K562 (cell line): ENCODE results near the gene CTTNBP2. TPM values are rescaled to one million over a fixed set of nuclear protein-coding genes. Genes with fewer than 3 reads are reported as not detected.

Experiments used
- ATAC-seq: fragments of 200-7000 bp; cut with Tn5 transposase; 3 replicates; pipeline ENCODE4 v1.9.1; 2020; ENCODE audit warnings: moderate library complexity
- BruUV-seq: library from RNA; stranded (reverse); fragments of 400-500 nt; replicated peaks from 2 replicates; lab custom pipeline; 2021; lab: Mats Ljungman, UMichigan
- CTCF ChIA-PET: fragments of 300-600 bp; formaldehyde crosslinking; extraction: SDS; loops from one replicate; lab custom pipeline; 2021; ENCODE audit warnings: low intra/inter-chr PET ratio; lab: Yijun Ruan, JAX
- POLR2A ChIA-PET: fragments of 300-600, 350-650 bp; sonication (Branson Sonifier 250); formaldehyde crosslinking; extraction: SDS; loops from one replicate; lab custom pipeline; 2021; ENCODE audit warnings: antibody characterized with exemption, inconsistent platforms; lab: Yijun Ruan, JAX
- DNase-seq, 4 experiments: peaks; one replicate each; pipeline versions ENCODE4 v3.0.0 to v3.0.0-alpha.2; 2011 to 2018; ENCODE audit warnings: low spot score in 3 of 4, mixed read lengths in 3 of 4; ENCODE audit errors: extremely low read depth in 1 of 4
- FAIRE-seq: peaks from 2 replicates; lab custom pipeline; 2011; peaks lifted over from hg19 to GRCh38; lab: Jason Lieb, UNC
- H2AFZ ChIP-seq: 2 replicates; pipeline ENCODE4 v1.6.0; 2011; ENCODE audit warnings: low read depth, low read length, control low read depth, inconsistent platforms
- H3K27ac ChIP-seq: fragments of 200-600 bp; 3 replicates; pipeline ENCODE4 v1.8.0; 2011; ENCODE audit warnings: low read depth, mild to moderate bottlenecking, control low read depth, inconsistent platforms, low read length, moderate library complexity, mixed read lengths; ENCODE audit errors: extremely low read depth
- H3K27me3 ChIP-seq, 2 experiments: fragments of 300-600 bp in 1 of 2; 2 replicates in 1 of 2; 3 replicates in 1 of 2; pipeline versions ENCODE4 v1.6.0 to v1.8.0; 2011; ENCODE audit warnings: inconsistent platforms in 2 of 2, low read length in 2 of 2, mild to moderate bottlenecking in 1 of 2, mixed read lengths in 1 of 2, moderate library complexity in 1 of 2; ENCODE audit not compliant: control insufficient read depth in 2 of 2, insufficient read depth in 2 of 2
- H3K36me3 ChIP-seq: fragments of 300-600 bp; 3 replicates; pipeline ENCODE4 v1.8.0; 2011; ENCODE audit warnings: mild to moderate bottlenecking, low read length, inconsistent platforms; ENCODE audit not compliant: control insufficient read depth, insufficient read depth
- H3K4me1 ChIP-seq, 2 experiments: fragments of 200-600 bp in 1 of 2; replicated peaks in 1 of 2; 2 replicates in 1 of 2; 3 replicates in 1 of 2; pipeline versions ENCODE4 v1.5.1 to v1.8.0; 2011; ENCODE audit warnings: inconsistent platforms in 2 of 2, low read length in 2 of 2, mild to moderate bottlenecking in 1 of 2, mixed read lengths in 1 of 2, moderate library complexity in 1 of 2; ENCODE audit not compliant: control insufficient read depth in 2 of 2, insufficient read depth in 2 of 2
- H3K4me2 ChIP-seq: 2 replicates; pipeline ENCODE4 v1.6.1; 2011; ENCODE audit warnings: low read length, control low read depth, inconsistent platforms, mixed read lengths; ENCODE audit not compliant: insufficient read depth
- H3K4me3 ChIP-seq: fragments of 200-600 bp; sonication (generic), shearing (Covaris generic); 2 replicates; pipeline ENCODE4 v1.5.1; 2016; ENCODE audit warnings: control low read depth, inconsistent platforms
- H3K79me2 ChIP-seq: fragments of 200-600 bp; 3 replicates; pipeline ENCODE4 v1.8.0; 2011; ENCODE audit warnings: low read length, inconsistent platforms; ENCODE audit not compliant: control insufficient read depth, insufficient read depth
- H3K9ac ChIP-seq, 2 experiments: 2 replicates each; pipeline versions ENCODE4 v1.6.0 to v1.6.1; 2011; ENCODE audit warnings: low read depth in 2 of 2, low read length in 2 of 2, control low read depth in 1 of 2, inconsistent platforms in 1 of 2, mild to moderate bottlenecking in 1 of 2, mixed read lengths in 1 of 2; ENCODE audit not compliant: insufficient read depth in 1 of 2
- H3K9me1 ChIP-seq: one replicate; pipeline ENCODE4 v1.6.0; 2011; ENCODE audit warnings: inconsistent platforms, mild to moderate bottlenecking, low read length, moderate library complexity; ENCODE audit not compliant: control insufficient read depth, insufficient read depth
- H3K9me3 ChIP-seq: replicated peaks from 2 replicates; pipeline ENCODE4 v1.5.1; 2011; ENCODE audit warnings: low read depth, low read length, inconsistent platforms; ENCODE audit not compliant: control insufficient read depth, insufficient read depth
- H4K20me1 ChIP-seq: replicated peaks from 2 replicates; pipeline ENCODE4 v1.6.1; 2011; ENCODE audit warnings: low read length, inconsistent platforms, mixed read lengths; ENCODE audit not compliant: control insufficient read depth, insufficient read depth
- E2F6 ChIP-seq, 2 experiments: IDR thresholded peaks; 2 replicates each; pipeline ENCODE4 v1.6.1; 2011; ENCODE audit warnings: borderline replicate concordance in 1 of 2, control low read depth in 1 of 2, low read depth in 1 of 2, low read length in 1 of 2, mild to moderate bottlenecking in 1 of 2, mixed read lengths in 1 of 2, moderate library complexity in 1 of 2; ENCODE audit not compliant: insufficient read depth in 1 of 2, insufficient read length in 1 of 2, poor library complexity in 1 of 2, severe bottlenecking in 1 of 2; ENCODE audit errors: extremely low read depth in 1 of 2
- ETV5 ChIP-seq: sonication (generic); formaldehyde crosslinking; IDR thresholded peaks from 2 replicates; pipeline ENCODE4 v1.4.0; 2020; ENCODE audit warnings: low read depth, mild to moderate bottlenecking, missing genetic modification reagents
- IRF9 ChIP-seq: fragments of 450-650 bp; IDR thresholded peaks from 2 replicates; pipeline ENCODE4 v1.6.1; 2016; ENCODE audit warnings: missing biosample characterization, missing genetic modification characterization
- NUFIP1 ChIP-seq: fragments of 450-650 bp; IDR thresholded peaks from 2 replicates; pipeline ENCODE4 v1.6.1; 2018; ENCODE audit not compliant: partially characterized antibody
- RBM14 ChIP-seq: fragments of 200-400 bp; formaldehyde crosslinking; IDR thresholded peaks from 2 replicates; pipeline ENCODE4 v1.6.1; 2018; ENCODE audit warnings: low read depth, mild to moderate bottlenecking, low read length, moderate library complexity, borderline replicate concordance; ENCODE audit not compliant: insufficient read depth
- RCOR1 ChIP-seq, 2 experiments: IDR thresholded peaks; 2 replicates each; pipeline ENCODE4 v1.6.1; 2012; ENCODE audit warnings: low read depth in 2 of 2, low read length in 2 of 2, borderline replicate concordance in 1 of 2, improper control_type of control experiment in 1 of 2
- TEAD2 ChIP-seq: fragments of 450-650 bp; IDR thresholded peaks from 2 replicates; pipeline ENCODE4 v1.6.1; 2016; ENCODE audit warnings: missing genetic modification characterization, control low read depth, missing compliant biosample characterization
- ZNF133 ChIP-seq: fragments of 250-450 bp; sonication (Bioruptor Pico); IDR thresholded peaks from 2 replicates; pipeline ENCODE4 v1.4.0; 2020; ENCODE audit warnings: mild to moderate bottlenecking
- ZNF143 ChIP-seq: sonication (generic); formaldehyde crosslinking; IDR thresholded peaks from 2 replicates; pipeline ENCODE4 v1.9.0; 2022; ENCODE audit warnings: mild to moderate bottlenecking, missing genetic modification reagents
- ZNF507 ChIP-seq: conservative IDR thresholded peaks from 2 replicates; pipeline ENCODE4 v1.6.1; 2017; ENCODE audit warnings: missing genetic modification characterization, missing compliant biosample characterization
- ZNF668 ChIP-seq: fragments of 250-450 bp; sonication (Bioruptor Pico); IDR thresholded peaks from 2 replicates; pipeline ENCODE4 v1.8.0; 2022; ENCODE audit warnings: mild to moderate bottlenecking, inconsistent platforms
- ZNF830 ChIP-seq: fragments of 250-450 bp; sonication (Bioruptor Pico); IDR thresholded peaks from 2 replicates; pipeline ENCODE4 v1.5.0; 2021; ENCODE audit warnings: mild to moderate bottlenecking
- WGBS: fragments of 100-300 bp; shearing (Covaris generic); methylation state at CpG from one replicate; pipeline ENCODE4 v1.1.6; 2016; ENCODE audit warnings: low coverage, mixed read lengths; ENCODE audit not compliant: insufficient coverage; ENCODE audit errors: missing lambda C conversion rate; 5-methylcytosine and 5-hydroxymethylcytosine counted together
- in situ Hi-C: fragments of 300-500 bp; cut with MboI; formaldehyde crosslinking; loops from 4 replicates; pipeline ENCODE4 v1.15.0; 2018; ENCODE audit warnings: inconsistent platforms, mixed read lengths
- intact Hi-C: fragments of 100-400 bp; cut with micrococcal nuclease; formaldehyde crosslinking; loops from 2 replicates; pipeline ENCODE4 v1.14.2; 2022
- polyA plus RNA-seq, 8 experiments: library from polyadenylated mRNA; depleted of rRNA in 4 of 8; stranded (reverse) in 5 of 8; unstranded in 3 of 8; fragments of >200 nt; fragmentation: Nextera tagmentation in 2 of 8; fragmentation: Illumina TruSeq in 1 of 8; extraction: Ambion mirVana in 2 of 8; extraction: Trizol in 1 of 8; gene quantifications; 2 replicates each; pipeline versions ENCODE4 v1.2.1 to v1.2.3, GENCODE V29; 2011 to 2014; ENCODE audit warnings: inconsistent platforms in 1 of 8, missing spikeins in 1 of 8
- total RNA-seq, 7 experiments: library from RNA; depleted of rRNA in 6 of 7; stranded (reverse); fragments of >200 nt in 6 of 7; fragmentation: Illumina TruSeq in 2 of 7; extraction: Trizol in 2 of 7; gene quantifications; 2 replicates each; pipeline versions ENCODE4 v1.2.1 to v1.2.3, GENCODE V29; 2011 to 2021; ENCODE audit warnings: low replicate concordance in 1 of 7
- TF ChIP-seq, protein P1 (sequence below): sonication (generic); formaldehyde crosslinking; IDR thresholded peaks from 2 replicates; pipeline ENCODE4 v1.8.0; 2023; ENCODE audit warnings: mild to moderate bottlenecking, missing genetic modification reagents
- TF ChIP-seq, protein P2 (sequence below), 2 experiments: fragments of 250-450 bp in 1 of 2; fragments of 450-650 bp in 1 of 2; sonication (Bioruptor Pico) in 1 of 2; IDR thresholded peaks; 2 replicates each; pipeline versions ENCODE4 v1.6.1 to v1.8.0; 2016 to 2021; ENCODE audit warnings: mild to moderate bottlenecking in 2 of 2, moderate library complexity in 2 of 2, missing compliant biosample characterization in 1 of 2, missing genetic modification characterization in 1 of 2

The CTTNBP2 gene
- total and polyA plus RNA-seq, 9 of the 15 experiments (the other 6 are each of a cell fraction or from before 2014, with no cell fraction given): 0.05 TPM; not detected in 8

- no peak for TF ChIP-seq ZNF507 (tag)
Measured at GRCh38 chr7:117698018-117698417, 175.2 kb downstream of the CTTNBP2 start (continued).

DNA sequence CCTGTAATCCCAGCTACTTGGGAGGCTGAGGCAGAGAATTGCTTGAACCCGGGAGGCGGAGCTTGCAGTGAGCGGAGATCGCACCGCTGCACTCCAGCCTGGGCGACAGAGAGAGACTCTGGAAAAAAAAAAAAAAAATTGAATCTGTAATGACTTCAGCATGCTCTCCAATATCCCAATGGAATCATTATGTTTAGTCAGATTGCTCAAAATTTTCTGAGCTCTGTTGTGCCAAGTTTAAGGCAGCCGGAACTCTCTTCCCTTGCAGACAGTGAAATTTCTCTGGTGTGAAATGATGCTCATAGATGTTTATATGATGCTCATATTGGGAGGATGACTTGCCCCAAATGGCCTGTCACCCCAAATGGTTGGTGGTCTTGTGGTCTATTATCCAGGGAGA lies 180.9 kb downstream of the CTTNBP2 start:
- Histone ChIP-seq H3K9me3 (no peaks in the 10 kb centered on the region), H3K9ac (no peak overlapping the region), H3K79me2 (no peaks in the 10 kb centered on the region), H3K27ac (no peak overlapping the region), H2AFZ (no peak overlapping the region), H4K20me1 (no peaks in the 10 kb centered on the region), H3K36me3 (no peaks in the 10 kb centered on the region), H3K4me2 (no peak overlapping the region), H3K27me3 (no peaks in the 10 kb centered on the region), H3K9me1 (no peaks in the 10 kb centered on the region), H3K4me1 (no peaks in the 10 kb centered on the region), H3K4me3 (no peak overlapping the region)
- no TSS peak for BruUV-seq
- FAIRE-seq (no peak), DNase-seq (no peak), ATAC-seq (no peak)
- POLR2A ChIA-PET: interaction anchor here (0.7 kb wide), 1 partner anchor 25 kb away, joined by 3 read pairs; no protein-coding TSS in a partner anchor
- 13% methylated on average over 7 of the region's 7 CpGs for WGBS
- in situ Hi-C loops: no loop called here
- intact Hi-C loops: no loop called here
- CTCF ChIA-PET: no interaction called here
- TF ChIP-seq ZNF668 (no peak), IRF9 (no peak), ZNF133 (CRISPR knock-in tag) (no peak), E2F6 (IDR thresholded peaks at IDR 0.05; ENCODE audit: borderline replicate concordance in 1 of 2, extremely low read depth in 1 of 2, insufficient read depth in 1 of 2, insufficient read length in 1 of 2, low read depth in 1 of 2, low read length in 1 of 2, poor library complexity in 1 of 2, severe bottlenecking in 1 of 2) (no peak), RCOR1 (IDR thresholded peaks at IDR 0.05; ENCODE audit: borderline replicate concordance in 1 of 2, low read depth in 2 of 2, low read length in 2 of 2) (no peak), NUFIP1 (no peak), TEAD2 (tag) (no peak), RBM14 (no peak), ETV5 (CRISPR knock-in tag) (no peak), ZNF830 (CRISPR knock-in tag) (no peak), ZNF143 (CRISPR knock-in tag) (no peak)
- TF ChIP-seq, protein P1, sequence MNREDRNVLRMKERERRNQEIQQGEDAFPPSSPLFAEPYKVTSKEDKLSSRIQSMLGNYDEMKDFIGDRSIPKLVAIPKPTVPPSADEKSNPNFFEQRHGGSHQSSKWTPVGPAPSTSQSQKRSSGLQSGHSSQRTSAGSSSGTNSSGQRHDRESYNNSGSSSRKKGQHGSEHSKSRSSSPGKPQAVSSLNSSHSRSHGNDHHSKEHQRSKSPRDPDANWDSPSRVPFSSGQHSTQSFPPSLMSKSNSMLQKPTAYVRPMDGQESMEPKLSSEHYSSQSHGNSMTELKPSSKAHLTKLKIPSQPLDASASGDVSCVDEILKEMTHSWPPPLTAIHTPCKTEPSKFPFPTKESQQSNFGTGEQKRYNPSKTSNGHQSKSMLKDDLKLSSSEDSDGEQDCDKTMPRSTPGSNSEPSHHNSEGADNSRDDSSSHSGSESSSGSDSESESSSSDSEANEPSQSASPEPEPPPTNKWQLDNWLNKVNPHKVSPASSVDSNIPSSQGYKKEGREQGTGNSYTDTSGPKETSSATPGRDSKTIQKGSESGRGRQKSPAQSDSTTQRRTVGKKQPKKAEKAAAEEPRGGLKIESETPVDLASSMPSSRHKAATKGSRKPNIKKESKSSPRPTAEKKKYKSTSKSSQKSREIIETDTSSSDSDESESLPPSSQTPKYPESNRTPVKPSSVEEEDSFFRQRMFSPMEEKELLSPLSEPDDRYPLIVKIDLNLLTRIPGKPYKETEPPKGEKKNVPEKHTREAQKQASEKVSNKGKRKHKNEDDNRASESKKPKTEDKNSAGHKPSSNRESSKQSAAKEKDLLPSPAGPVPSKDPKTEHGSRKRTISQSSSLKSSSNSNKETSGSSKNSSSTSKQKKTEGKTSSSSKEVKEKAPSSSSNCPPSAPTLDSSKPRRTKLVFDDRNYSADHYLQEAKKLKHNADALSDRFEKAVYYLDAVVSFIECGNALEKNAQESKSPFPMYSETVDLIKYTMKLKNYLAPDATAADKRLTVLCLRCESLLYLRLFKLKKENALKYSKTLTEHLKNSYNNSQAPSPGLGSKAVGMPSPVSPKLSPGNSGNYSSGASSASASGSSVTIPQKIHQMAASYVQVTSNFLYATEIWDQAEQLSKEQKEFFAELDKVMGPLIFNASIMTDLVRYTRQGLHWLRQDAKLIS: no peak
- TF ChIP-seq, protein P2, sequence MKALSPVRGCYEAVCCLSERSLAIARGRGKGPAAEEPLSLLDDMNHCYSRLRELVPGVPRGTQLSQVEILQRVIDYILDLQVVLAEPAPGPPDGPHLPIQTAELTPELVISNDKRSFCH (CRISPR knock-in tag; IDR thresholded peaks at IDR 0.05): no peak
- TF ChIP-seq, protein P2 (tag; IDR thresholded peaks at IDR 0.05): no peak
